HG02759 (cell line): Measurements from ENCODE around the gene FHOD3.

Source experiments
- ATAC-seq: cut with Tn5 transposase; IDR thresholded peaks from one replicate; pipeline ENCODE4 v1.9.1; 2021; ENCODE audit warnings: mild to moderate bottlenecking, moderate library complexity; ENCODE audit not compliant: unreplicated experiment

Gene FHOD3

GRCh38 chr18:36321658-36322407 lies 24.3 kb downstream of the FHOD3 start:
- ATAC-seq, result no peak

- no peak for ATAC-seq
Observed at GRCh38 chr18:36322408-36322728, 24.9 kb downstream of the FHOD3 start.

GRCh38 chr18:36322734-36323133 lies 25.2 kb downstream of the FHOD3 start:
- ATAC-seq, result no peak

GRCh38 chr18:36323421-36323820 lies 25.9 kb downstream of the FHOD3 start:
- no peak for ATAC-seq

- ATAC-seq, result no peak
Observed at GRCh38 chr18:36325846-36326245, 28.3 kb downstream of the FHOD3 start.

GRCh38 chr18:36326771-36327170 lies 29.3 kb downstream of the FHOD3 start:
- ATAC-seq, result no peak

- no peak for ATAC-seq
Observed at GRCh38 chr18:36327352-36328316, 30.1 kb downstream of the FHOD3 start.

- no peak for ATAC-seq
Observed at GRCh38 chr18:36328385-36328858, 30.9 kb downstream of the FHOD3 start.

GRCh38 chr18:36328916-36329315 lies 31.4 kb downstream of the FHOD3 start:
- no peak for ATAC-seq

- no peak for ATAC-seq
Observed at GRCh38 chr18:36329684-36330434, 32.3 kb downstream of the FHOD3 start.

- ATAC-seq, result no peak
Observed at GRCh38 chr18:36330435-36331052, 33.0 kb downstream of the FHOD3 start.

- ATAC-seq, result no peak
Observed at GRCh38 chr18:36331521-36331971, 34.0 kb downstream of the FHOD3 start.

- no peak for ATAC-seq
Observed at GRCh38 chr18:36333414-36333813, 35.9 kb downstream of the FHOD3 start.

- no peak for ATAC-seq
Observed at GRCh38 chr18:36334798-36335197, 37.3 kb downstream of the FHOD3 start.

- no peak for ATAC-seq
Observed at GRCh38 chr18:36335476-36336279, 38.2 kb downstream of the FHOD3 start.

- no peak for ATAC-seq
Observed at GRCh38 chr18:36337679-36338402, 40.3 kb downstream of the FHOD3 start.

GRCh38 chr18:36338403-36338933 lies 41.0 kb downstream of the FHOD3 start:
- no peak for ATAC-seq

GRCh38 chr18:36340246-36340645 lies 42.7 kb downstream of the FHOD3 start:
- no peak for ATAC-seq

GRCh38 chr18:36341944-36342343 lies 44.4 kb downstream of the FHOD3 start:
- no peak for ATAC-seq
